Kidney epithelial cell (primary cell): ENCODE results near the gene CD207. TPM values are rescaled to one million over a fixed set of nuclear protein-coding genes. Genes with fewer than 3 reads are reported as not detected.

ENCODE experiments used
- DNase-seq: peaks from one replicate; pipeline ENCODE4 v3.0.0-alpha.2; 2010; ENCODE audit warnings: low read depth
- H3K27me3 ChIP-seq: 2 replicates; pipeline ENCODE4 v1.6.0; 2011; ENCODE audit warnings: low read length; ENCODE audit not compliant: control insufficient read depth, insufficient read depth
- H3K36me3 ChIP-seq: 2 replicates; pipeline ENCODE4 v1.5.1; 2011; ENCODE audit warnings: low read length; ENCODE audit not compliant: control insufficient read depth, insufficient read depth
- H3K4me3 ChIP-seq: 2 replicates; pipeline ENCODE4 v1.5.1; 2011; ENCODE audit warnings: low read depth, mild to moderate bottlenecking, control low read depth, low read length
- total RNA-seq: library from RNA; depleted of rRNA; stranded (reverse); fragments of >200 nt; gene quantifications from 2 replicates; pipeline ENCODE4 v1.2.3, GENCODE V29; 2015
- TF ChIP-seq, protein P1 (sequence below): IDR thresholded peaks from 2 replicates; pipeline ENCODE4 v1.5.1; 2011; ENCODE audit warnings: mild to moderate bottlenecking, moderate library complexity, low read length, control low read depth, inconsistent platforms; ENCODE audit not compliant: insufficient read depth, poor library complexity, severe bottlenecking

CD207 gene
- total RNA-seq, 1 donor from 2014 or later: not detected

GRCh38 chr2:70842401-70842800 is 6.8 kb upstream of the CD207 start:
- no peak overlapping the region for H3K4me3 ChIP-seq
- no peak for DNase-seq
- H3K27me3 ChIP-seq: no peaks in the 10 kb centered on the region
- no peaks in the 10 kb centered on the region for H3K36me3 ChIP-seq
- TF ChIP-seq, protein P1, sequence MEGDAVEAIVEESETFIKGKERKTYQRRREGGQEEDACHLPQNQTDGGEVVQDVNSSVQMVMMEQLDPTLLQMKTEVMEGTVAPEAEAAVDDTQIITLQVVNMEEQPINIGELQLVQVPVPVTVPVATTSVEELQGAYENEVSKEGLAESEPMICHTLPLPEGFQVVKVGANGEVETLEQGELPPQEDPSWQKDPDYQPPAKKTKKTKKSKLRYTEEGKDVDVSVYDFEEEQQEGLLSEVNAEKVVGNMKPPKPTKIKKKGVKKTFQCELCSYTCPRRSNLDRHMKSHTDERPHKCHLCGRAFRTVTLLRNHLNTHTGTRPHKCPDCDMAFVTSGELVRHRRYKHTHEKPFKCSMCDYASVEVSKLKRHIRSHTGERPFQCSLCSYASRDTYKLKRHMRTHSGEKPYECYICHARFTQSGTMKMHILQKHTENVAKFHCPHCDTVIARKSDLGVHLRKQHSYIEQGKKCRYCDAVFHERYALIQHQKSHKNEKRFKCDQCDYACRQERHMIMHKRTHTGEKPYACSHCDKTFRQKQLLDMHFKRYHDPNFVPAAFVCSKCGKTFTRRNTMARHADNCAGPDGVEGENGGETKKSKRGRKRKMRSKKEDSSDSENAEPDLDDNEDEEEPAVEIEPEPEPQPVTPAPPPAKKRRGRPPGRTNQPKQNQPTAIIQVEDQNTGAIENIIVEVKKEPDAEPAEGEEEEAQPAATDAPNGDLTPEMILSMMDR: no peak

DNA sequence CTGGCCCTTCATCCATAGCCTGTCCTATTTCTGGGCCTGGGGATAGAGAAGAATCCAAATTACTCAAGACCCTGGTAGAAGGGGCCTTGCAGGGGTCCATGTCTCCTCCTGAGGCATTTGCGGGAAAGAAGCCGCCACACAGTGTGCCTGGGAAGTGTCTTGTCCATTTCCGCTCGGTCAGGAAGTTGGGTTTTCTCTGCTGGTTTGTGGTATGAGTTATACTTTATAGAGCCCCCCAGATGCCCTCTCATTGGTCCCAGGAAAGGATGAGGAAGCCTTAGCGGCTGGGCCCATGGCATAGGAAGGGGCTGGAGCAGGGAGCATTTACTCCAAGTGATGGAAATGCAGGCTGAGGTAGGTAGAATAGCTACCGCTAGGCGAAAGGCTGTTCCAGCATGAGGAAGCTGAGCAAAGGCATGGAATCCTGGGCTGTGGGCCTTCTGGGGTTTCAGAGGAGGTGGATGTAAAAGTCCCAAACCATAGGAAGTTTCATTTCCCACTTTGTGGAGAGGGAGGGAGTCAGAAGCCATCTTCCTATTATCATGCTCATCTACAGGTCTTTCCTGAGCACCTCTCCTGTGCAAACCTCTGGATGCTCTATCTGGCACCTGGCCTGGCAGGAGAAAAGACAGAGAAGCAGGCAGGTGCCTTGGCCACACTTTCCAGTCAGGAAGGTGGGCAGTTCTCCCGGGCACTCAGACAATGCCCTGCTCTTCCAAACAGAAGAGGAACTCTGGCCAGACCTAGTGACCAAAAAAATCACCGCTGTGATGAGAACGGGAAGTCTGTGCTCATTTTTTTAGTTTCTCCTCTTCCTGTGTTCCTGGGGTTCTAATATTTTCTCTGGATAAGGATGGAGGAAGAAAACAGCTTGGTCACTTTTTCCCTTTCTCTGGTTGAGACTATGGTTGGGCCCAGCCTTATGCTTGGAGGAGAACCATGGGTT is 2.6 kb upstream of the CD207 start:
- no peaks in the 10 kb centered on the region for H3K36me3 ChIP-seq
- DNase-seq: no peak
- H3K27me3 ChIP-seq: no peaks in the 10 kb centered on the region
- TF ChIP-seq, protein P1: no peak
- no peak overlapping the region for H3K4me3 ChIP-seq

DNA sequence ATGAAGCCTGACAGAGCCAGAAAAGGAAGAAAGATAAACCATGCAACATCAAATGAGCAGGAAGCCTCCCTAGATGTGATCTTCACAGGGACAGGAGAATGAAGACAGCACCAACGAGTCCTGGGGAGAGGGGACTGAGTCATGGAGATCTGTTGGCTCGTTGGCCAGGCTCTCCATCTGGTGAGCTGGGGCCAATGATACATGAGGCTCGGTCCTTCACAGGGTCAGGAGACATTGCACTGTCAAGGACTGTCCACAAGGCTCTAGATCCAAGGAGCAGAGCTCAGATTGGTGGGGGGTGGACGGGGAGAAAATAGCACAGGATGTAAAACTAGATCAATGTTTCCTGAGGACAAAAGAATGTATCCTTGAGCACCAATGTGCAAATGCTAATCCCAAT is 735 bp downstream of the CD207 start:
- no peaks in the 10 kb centered on the region for H3K27me3 ChIP-seq
- H3K4me3 ChIP-seq: no peak overlapping the region
- DNase-seq: no peak
- no peaks in the 10 kb centered on the region for H3K36me3 ChIP-seq
- TF ChIP-seq, protein P1: no peak

DNA sequence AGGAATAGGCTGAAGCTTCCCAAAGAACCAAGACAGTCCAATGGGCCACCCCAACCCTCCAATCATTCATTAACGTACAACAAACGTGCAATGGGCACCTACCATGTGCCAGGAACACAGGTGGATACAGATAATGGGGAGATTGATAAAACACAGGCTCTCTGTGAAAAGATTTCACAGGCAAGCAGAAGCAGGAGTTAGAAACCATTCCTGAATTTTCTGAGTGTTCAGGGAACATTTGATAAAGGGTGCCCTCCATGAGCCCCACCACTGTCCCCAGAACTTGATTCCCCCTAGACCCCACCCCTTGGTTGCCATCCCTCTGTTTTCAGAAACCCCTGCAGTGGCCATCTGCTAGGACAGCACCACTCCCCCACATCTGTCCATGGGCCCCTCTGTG is 1.5 kb downstream of the CD207 start:
- TF ChIP-seq, protein P1: no peak

GRCh38 chr2:70833246-70833645 is 2.4 kb downstream of the CD207 start:
- no peaks in the 10 kb centered on the region for H3K27me3 ChIP-seq
- DNase-seq: no peak
- H3K4me3 ChIP-seq: no peak overlapping the region
- TF ChIP-seq, protein P1: no peak
- no peaks in the 10 kb centered on the region for H3K36me3 ChIP-seq

More for the DNA sequence above, 1.5 kb downstream of the CD207 start:
- no peak overlapping the region for H3K4me3 ChIP-seq
- no peaks in the 10 kb centered on the region for H3K27me3 ChIP-seq
- no peaks in the 10 kb centered on the region for H3K36me3 ChIP-seq
- DNase-seq: no peak
